HL-60 (cell line): Measurements from ENCODE around the gene RELCH.

ENCODE experiments used
- CTCF ChIP-seq: IDR thresholded peaks from one replicate; pipeline ENCODE4 v1.5.1; 2011; ENCODE audit warnings: low read length, control low read depth, inconsistent platforms; ENCODE audit not compliant: insufficient read depth
- POLR2AphosphoS5 ChIP-seq: IDR thresholded peaks from 2 replicates; pipeline ENCODE4 v1.6.1; 2012; ENCODE audit warnings: low read depth
- REST ChIP-seq: IDR thresholded peaks from 2 replicates; pipeline ENCODE4 v1.6.1; 2012; ENCODE audit warnings: low read depth; ENCODE audit not compliant: insufficient replicate concordance

- TF ChIP-seq CTCF = no peak
- TF ChIP-seq POLR2AphosphoS5 = no peak
- TF ChIP-seq REST = no peak
Measured at GRCh38 chr18:62331581-62332356, 144.7 kb downstream of the RELCH start.
